GM12878 (cell line): ENCODE data around the gene ZBTB33. TPM values are rescaled to one million over a fixed set of nuclear protein-coding genes. Genes with fewer than 3 reads are reported as not detected.
A peak's percentile ranks its signal among the peaks of the same experiment; 100 is the strongest.

Experiments
- ATAC-seq: fragments of 200-7000 bp; cut with Tn5 transposase; 3 replicates; pipeline ENCODE4 v1.9.1; 2020; ENCODE audit warnings: mild to moderate bottlenecking, moderate library complexity
- BruUV-seq: library from RNA; stranded (reverse); fragments of 400-500 nt; replicated peaks from 2 replicates; lab custom pipeline; 2021; lab: Mats Ljungman, UMichigan
- CTCF ChIA-PET: fragments of 300-600 bp; sonication (Branson Sonifier 250); formaldehyde crosslinking; extraction: SDS; loops from one replicate; lab custom pipeline; 2021; ENCODE audit warnings: inconsistent platforms; lab: Yijun Ruan, JAX
- POLR2A ChIA-PET: fragments of 350-600 bp; formaldehyde crosslinking; extraction: SDS; loops from one replicate; lab custom pipeline; 2021; ENCODE audit warnings: inconsistent platforms; lab: Charles Lee
- RAD21 ChIA-PET: fragments of 300-600 bp; sonication (Branson Sonifier 250); formaldehyde crosslinking; loops from one replicate; lab custom pipeline; 2023; ENCODE audit warnings: antibody characterized with exemption; ENCODE audit not compliant: unreplicated experiment; lab: Charles Lee
- SMC1A ChIA-PET: fragments of 300-600 bp; sonication (Branson Sonifier 250); formaldehyde crosslinking; loops from one replicate; lab custom pipeline; 2023; ENCODE audit not compliant: unreplicated experiment, uncharacterized antibody; lab: Charles Lee
- DNase-seq: peaks from one replicate; pipeline ENCODE4 v3.0.0-alpha.2; 2011; ENCODE audit warnings: low read depth, low spot score
- FAIRE-seq: peaks from 3 replicates; lab custom pipeline; 2011; peaks lifted over from hg19 to GRCh38; lab: Jason Lieb, UNC
- H2AFZ ChIP-seq: 2 replicates; pipeline ENCODE4 v1.6.0; 2011; ENCODE audit warnings: low read depth, low read length, control low read depth; ENCODE audit not compliant: control insufficient read depth
- H3K27ac ChIP-seq: 2 replicates; pipeline ENCODE4 v1.5.1; 2011; ENCODE audit warnings: control low read depth; ENCODE audit not compliant: control insufficient read depth, insufficient read depth
- H3K27me3 ChIP-seq, 2 experiments: replicated peaks in 1 of 2; 2 replicates each; pipeline versions ENCODE4 v1.6.0 to v1.6.1; 2011; ENCODE audit warnings: low read length in 1 of 2; ENCODE audit not compliant: control insufficient read depth in 2 of 2, insufficient read depth in 2 of 2
- H3K36me3 ChIP-seq, 2 experiments: 2 replicates each; pipeline ENCODE4 v1.5.1; 2011; ENCODE audit warnings: low read length in 1 of 2; ENCODE audit not compliant: control insufficient read depth in 2 of 2, insufficient read depth in 2 of 2
- H3K4me1 ChIP-seq: 2 replicates; pipeline ENCODE4 v1.6.1; 2011; ENCODE audit warnings: mild to moderate bottlenecking, low read length, moderate library complexity, mixed read lengths; ENCODE audit not compliant: control insufficient read depth, insufficient read depth
- H3K4me2 ChIP-seq: 2 replicates; pipeline ENCODE4 v1.6.0; 2011; ENCODE audit warnings: control low read depth; ENCODE audit not compliant: control insufficient read depth, insufficient read depth
- H3K4me3 ChIP-seq: fragments of 200-600 bp; sonication (generic); 2 replicates; pipeline ENCODE4 v1.5.1; 2016
- H3K79me2 ChIP-seq: 2 replicates; pipeline ENCODE4 v1.6.0; 2011; ENCODE audit warnings: low read length; ENCODE audit not compliant: control insufficient read depth, insufficient read depth
- H3K9ac ChIP-seq: 2 replicates; pipeline ENCODE4 v1.8.0; 2011; ENCODE audit warnings: low read length, control low read depth, mixed read lengths; ENCODE audit not compliant: control insufficient read depth, insufficient read depth
- H3K9me3 ChIP-seq: replicated peaks from 3 replicates; pipeline ENCODE4 v1.5.1; 2011; ENCODE audit warnings: mild to moderate bottlenecking, low read length; ENCODE audit not compliant: control insufficient read depth, insufficient read depth
- H4K20me1 ChIP-seq: 2 replicates; pipeline ENCODE4 v1.6.0; 2011; ENCODE audit not compliant: control insufficient read depth, insufficient read depth
- BACH1 ChIP-seq: fragments of 450-650 bp; IDR thresholded peaks from 2 replicates; pipeline ENCODE4 v1.6.1; 2017; ENCODE audit warnings: mild to moderate bottlenecking, borderline replicate concordance
- CTCF ChIP-seq, 3 experiments: IDR thresholded peaks in 2 of 3; conservative IDR thresholded peaks in 1 of 3; 2 replicates each; pipeline ENCODE4 v1.5.1; 2011; ENCODE audit warnings: low read depth in 3 of 3, low read length in 3 of 3, mild to moderate bottlenecking in 3 of 3, control low read depth in 2 of 3, moderate library complexity in 2 of 3, inconsistent platforms in 1 of 3, mixed read lengths in 1 of 3; ENCODE audit not compliant: control insufficient read depth in 2 of 3, insufficient read depth in 1 of 3; ENCODE audit errors: extremely low read depth in 1 of 3
- ELK1 ChIP-seq: IDR thresholded peaks from 2 replicates; pipeline ENCODE4 v1.6.1; 2012; ENCODE audit warnings: low read depth, low read length, improper control_type of control experiment
- HSF1 ChIP-seq: fragments of 150-350 bp; IDR thresholded peaks from 2 replicates; pipeline ENCODE4 v1.6.1; 2014; ENCODE audit warnings: mild to moderate bottlenecking, low read depth, low read length
- MEF2A ChIP-seq: IDR thresholded peaks from 2 replicates; pipeline ENCODE4 v1.6.1; 2011; ENCODE audit warnings: low read depth, mild to moderate bottlenecking, low read length, moderate library complexity; ENCODE audit not compliant: insufficient read depth
- NFXL1 ChIP-seq: fragments of 450-650 bp; IDR thresholded peaks from 2 replicates; pipeline ENCODE4 v1.6.1; 2017; ENCODE audit warnings: antibody characterized with exemption, mild to moderate bottlenecking, borderline replicate concordance
- RAD21 ChIP-seq: IDR thresholded peaks from 2 replicates; pipeline ENCODE4 v1.6.1; 2011; ENCODE audit warnings: mild to moderate bottlenecking, low read depth, low read length, moderate library complexity; ENCODE audit not compliant: insufficient read depth
- RAD51 ChIP-seq: fragments of 450-650 bp; IDR thresholded peaks from 2 replicates; pipeline ENCODE4 v1.6.1; 2016; ENCODE audit warnings: moderate library complexity, mild to moderate bottlenecking, inconsistent platforms
- RCOR1 ChIP-seq: conservative IDR thresholded peaks from 2 replicates; pipeline ENCODE4 v1.6.1; 2012; ENCODE audit warnings: low read depth, low read length, improper control_type of control experiment
- SMC3 ChIP-seq: IDR thresholded peaks from 2 replicates; pipeline ENCODE4 v1.6.1; 2011; ENCODE audit warnings: low read length, improper control_type of control experiment, borderline replicate concordance
- WRNIP1 ChIP-seq: IDR thresholded peaks from 2 replicates; pipeline ENCODE4 v1.6.1; 2011; ENCODE audit warnings: low read depth, low read length, improper control_type of control experiment, borderline replicate concordance
- WGBS: methylation state at CpG from one replicate; pipeline ENCODE4 v1.1.6; 2016; ENCODE audit warnings: low lambda C conversion rate; ENCODE audit not compliant: insufficient replicate concordance, insufficient coverage; ENCODE audit errors: missing lambda C conversion rate; 5-methylcytosine and 5-hydroxymethylcytosine counted together
- in situ Hi-C: fragments of 300-500 bp; cut with MboI; formaldehyde crosslinking; loops from 9 replicates; pipeline ENCODE4 v1.14.3; 2018; ENCODE audit warnings: mixed read lengths
- intact Hi-C: fragments of 100-400 bp; cut with micrococcal nuclease; formaldehyde crosslinking; loops from one replicate; pipeline ENCODE4 v1.14.2; 2022; ENCODE audit not compliant: unreplicated experiment
- polyA plus RNA-seq, 11 experiments: library from polyadenylated mRNA; depleted of rRNA in 4 of 11; unstranded in 6 of 11; stranded (reverse) in 5 of 11; fragments of >200 nt; fragmentation: Nextera tagmentation in 4 of 11; fragmentation: Illumina TruSeq in 1 of 11; extraction: Ambion mirVana in 4 of 11; extraction: Trizol in 1 of 11; gene quantifications; 1 replicate in 1 of 11; 2 replicates in 10 of 11; pipeline versions ENCODE4 v1.2.1 to v1.2.3, GENCODE V29; 2011 to 2016; ENCODE audit warnings: inconsistent platforms in 2 of 11, missing spikeins in 2 of 11, low read depth in 1 of 11
- total RNA-seq, 4 experiments: library from RNA; depleted of rRNA in 3 of 4; stranded (reverse); fragments of >200 nt in 3 of 4; fragmentation: Illumina TruSeq in 1 of 4; extraction: Trizol in 1 of 4; gene quantifications; 2 replicates each; pipeline versions ENCODE4 v1.2.1 to v1.2.3, GENCODE V29; 2013 to 2021
- TF ChIP-seq, protein P1 (sequence below): fragments of 450-650 bp; IDR thresholded peaks from 2 replicates; pipeline ENCODE4 v1.6.1; 2018; ENCODE audit warnings: mild to moderate bottlenecking, low read depth, moderate library complexity; ENCODE audit not compliant: partially characterized antibody

ZBTB33 gene
- total and polyA plus RNA-seq, 10 of the 15 experiments (the other 5 are each of a cell fraction or from before 2014, with no cell fraction given): 5.2 to 26.3 (median 18.3) TPM

GRCh38 chrX:120299928-120300327 lies 49.3 kb downstream of the ZBTB33 start:
- no peak overlapping the region for H3K9ac ChIP-seq
- DNase-seq (no peak), ATAC-seq (no peak), FAIRE-seq (no peak)
- ChIA-PET SMC1A (interaction anchor here (1.0 to 6.6 kb wide), 5 partner anchors 10 to 86 kb away, joined by 3 to 55 read pairs (median 6); partner anchors contain the start of genes TMEM255A and ZBTB33), POLR2A (interaction anchor here (0.6 to 2.9 kb wide), 6 partner anchors 9 to 774 kb away, joined by 3 to 17 read pairs (median 5); no protein-coding TSS in a partner anchor), CTCF (interaction anchor here (1.0 to 6.0 kb wide), 13 partner anchors 9 to 318 kb away, joined by 3 to 29 read pairs (median 4); no protein-coding TSS in a partner anchor), RAD21 (interaction anchor here (0.7 to 4.5 kb wide), 6 partner anchors 9 to 49 kb away, joined by 3 to 29 read pairs (median 5); partner anchors contain the start of gene ZBTB33)
- H3K27me3 ChIP-seq: no peaks in the 10 kb centered on the region
- in situ Hi-C loops: no loop called here
- TF ChIP-seq ELK1: no peak
- TF ChIP-seq HSF1: no peak
- no peak for TF ChIP-seq RCOR1
- no peak for TF ChIP-seq BACH1
- no peak for TF ChIP-seq WRNIP1
- peak in 2 of 3 experiments; percentile 10 to 20; a peak in 1 of 6 replicates for TF ChIP-seq CTCF (IDR thresholded peaks at IDR 0.05 in 2 of 3, conservative IDR thresholded peaks at IDR 0.05 in 1 of 3; ENCODE audit: control insufficient read depth in 2 of 3, extremely low read depth in 1 of 3, insufficient read depth in 1 of 3, low read depth in 3 of 3, low read length in 3 of 3)
- TF ChIP-seq MEF2A: no peak
- peak; percentile 28; the same call in 1 of the 2 replicates for TF ChIP-seq SMC3
- peak; percentile 48 for TF ChIP-seq RAD21
- TF ChIP-seq RAD51: no peak
- TF ChIP-seq NFXL1: no peak
- TF ChIP-seq, protein P1, sequence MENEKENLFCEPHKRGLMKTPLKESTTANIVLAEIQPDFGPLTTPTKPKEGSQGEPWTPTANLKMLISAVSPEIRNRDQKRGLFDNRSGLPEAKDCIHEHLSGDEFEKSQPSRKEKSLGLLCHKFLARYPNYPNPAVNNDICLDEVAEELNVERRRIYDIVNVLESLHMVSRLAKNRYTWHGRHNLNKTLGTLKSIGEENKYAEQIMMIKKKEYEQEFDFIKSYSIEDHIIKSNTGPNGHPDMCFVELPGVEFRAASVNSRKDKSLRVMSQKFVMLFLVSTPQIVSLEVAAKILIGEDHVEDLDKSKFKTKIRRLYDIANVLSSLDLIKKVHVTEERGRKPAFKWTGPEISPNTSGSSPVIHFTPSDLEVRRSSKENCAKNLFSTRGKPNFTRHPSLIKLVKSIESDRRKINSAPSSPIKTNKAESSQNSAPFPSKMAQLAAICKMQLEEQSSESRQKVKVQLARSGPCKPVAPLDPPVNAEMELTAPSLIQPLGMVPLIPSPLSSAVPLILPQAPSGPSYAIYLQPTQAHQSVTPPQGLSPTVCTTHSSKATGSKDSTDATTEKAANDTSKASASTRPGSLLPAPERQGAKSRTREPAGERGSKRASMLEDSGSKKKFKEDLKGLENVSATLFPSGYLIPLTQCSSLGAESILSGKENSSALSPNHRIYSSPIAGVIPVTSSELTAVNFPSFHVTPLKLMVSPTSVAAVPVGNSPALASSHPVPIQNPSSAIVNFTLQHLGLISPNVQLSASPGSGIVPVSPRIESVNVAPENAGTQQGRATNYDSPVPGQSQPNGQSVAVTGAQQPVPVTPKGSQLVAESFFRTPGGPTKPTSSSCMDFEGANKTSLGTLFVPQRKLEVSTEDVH: no peak
- intact Hi-C loops: loop anchor here (1.0 kb wide), 1 partner anchor 50 kb away; the partner anchor contains the start of gene ZBTB33
- peaks cover 13% of the 10 kb centered on the region for H3K4me1 ChIP-seq
- BruUV-seq: no TSS peak
- H3K4me2 ChIP-seq: no peak overlapping the region
- no peak overlapping the region for H2AFZ ChIP-seq
- no peaks in the 10 kb centered on the region for H3K36me3 ChIP-seq
- H3K27ac ChIP-seq: no peak overlapping the region
- 67% methylated on average over 2 of the region's 2 CpGs for WGBS
- H3K4me3 ChIP-seq: no peak overlapping the region
- no peaks in the 10 kb centered on the region for H4K20me1 ChIP-seq
- H3K9me3 ChIP-seq: no peaks in the 10 kb centered on the region
- no peaks in the 10 kb centered on the region for H3K79me2 ChIP-seq
